Glutamatergic neuron (in vitro differentiated cells): Measurements from ENCODE around the gene RHOBTB3. TPM values are rescaled to one million over a fixed set of nuclear protein-coding genes. Genes with fewer than 3 reads are reported as not detected.

Source experiments
- DNase-seq: peaks from one replicate; pipeline ENCODE4 v3.0.0; 2022
- H3K27ac Mint-ChIP-seq: one replicate; pipeline ENCODE4 v1.8.0; 2020; ENCODE audit warnings: mild to moderate bottlenecking, mixed read lengths, inconsistent platforms; ENCODE audit not compliant: unreplicated experiment
- H3K27me3 Mint-ChIP-seq: one replicate; pipeline ENCODE4 v1.8.0; 2020; ENCODE audit warnings: mild to moderate bottlenecking, moderate library complexity, mixed read lengths, inconsistent platforms; ENCODE audit not compliant: unreplicated experiment
- H3K36me3 Mint-ChIP-seq: one replicate; pipeline ENCODE4 v1.8.0; 2020; ENCODE audit warnings: mild to moderate bottlenecking, mixed read lengths, inconsistent platforms; ENCODE audit not compliant: unreplicated experiment
- H3K4me1 Mint-ChIP-seq: one replicate; pipeline ENCODE4 v1.8.0; 2020; ENCODE audit warnings: mild to moderate bottlenecking, low read depth, mixed read lengths, inconsistent platforms; ENCODE audit not compliant: unreplicated experiment
- H3K4me3 Mint-ChIP-seq: one replicate; pipeline ENCODE4 v1.8.0; 2020; ENCODE audit warnings: mild to moderate bottlenecking, mixed read lengths, inconsistent platforms; ENCODE audit not compliant: unreplicated experiment
- H3K9me3 Mint-ChIP-seq: one replicate; pipeline ENCODE4 v1.8.0; 2020; ENCODE audit warnings: mild to moderate bottlenecking, moderate library complexity, mixed read lengths, inconsistent platforms; ENCODE audit not compliant: unreplicated experiment
- CTCF ChIP-seq: fragments of 200-600 bp; sonication (generic); IDR thresholded peaks from one replicate; pipeline ENCODE4 v1.5.0; 2021; ENCODE audit not compliant: partially characterized antibody, unreplicated experiment
- total RNA-seq: library from RNA; stranded (reverse); fragmentation: NEBNext Ultra II Directional; extraction: Animal tissue kit (Norgen Biotek cat#: 25700); gene quantifications from one replicate; pipeline ENCODE4 v1.2.1, GENCODE V29; 2021; ENCODE audit not compliant: unreplicated experiment

The RHOBTB3 gene
- total RNA-seq, 1 donor from 2014 or later: 39.0 TPM

- H3K27ac Mint-ChIP-seq: no peak overlapping the region
- peaks cover 3% of the 10 kb centered on the region for H3K27me3 Mint-ChIP-seq
- H3K9me3 Mint-ChIP-seq: peaks cover 3% of the 10 kb centered on the region
- no peak for TF ChIP-seq CTCF
- H3K4me3 Mint-ChIP-seq: no peak overlapping the region
- DNase-seq: no peak
- peaks cover 2% of the 10 kb centered on the region for H3K4me1 Mint-ChIP-seq
- peaks cover 7% of the 10 kb centered on the region for H3K36me3 Mint-ChIP-seq
These were observed 106.4 kb downstream of the RHOBTB3 start for GRCh38 chr5:95837492-95837891.

- TF ChIP-seq CTCF: no peak
- Mint-ChIP-seq H3K4me3 (no peak overlapping the region), H3K36me3 (peaks cover 10% of the 10 kb centered on the region), H3K9me3 (peaks cover 3% of the 10 kb centered on the region), H3K27me3 (peaks cover 3% of the 10 kb centered on the region), H3K27ac (no peak overlapping the region), H3K4me1 (peaks cover 2% of the 10 kb centered on the region)
- DNase-seq: no peak
These were observed 106.9 kb downstream of the RHOBTB3 start for GRCh38 chr5:95838001-95838520.

DNA sequence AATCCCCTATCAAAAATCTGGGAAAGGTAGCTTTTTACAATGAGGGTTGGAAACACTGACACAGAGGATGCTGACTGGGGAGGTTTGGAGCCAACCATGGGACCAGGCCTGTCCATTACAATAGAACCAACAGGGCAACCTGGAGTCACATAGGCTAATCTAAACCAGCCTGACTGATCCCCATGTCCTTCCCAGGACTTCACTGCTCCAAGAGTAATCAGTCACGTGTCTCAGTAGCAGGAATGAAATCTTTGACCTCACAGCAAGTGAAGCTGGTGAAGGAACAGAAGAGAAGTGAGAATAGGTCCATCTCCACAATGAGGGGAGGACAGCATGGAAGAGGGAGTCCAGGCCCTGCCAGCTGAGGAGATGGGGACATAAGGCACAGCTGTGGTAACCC is 107.4 kb downstream of the RHOBTB3 start:
- Mint-ChIP-seq H3K36me3 (peaks cover 10% of the 10 kb centered on the region), H3K27ac (no peak overlapping the region), H3K4me1 (peaks cover 2% of the 10 kb centered on the region), H3K4me3 (no peak overlapping the region), H3K9me3 (peaks cover 3% of the 10 kb centered on the region), H3K27me3 (peaks cover 3% of the 10 kb centered on the region)
- no peak for TF ChIP-seq CTCF
- DNase-seq: no peak

- Mint-ChIP-seq H3K27me3 (peaks cover 3% of the 10 kb centered on the region), H3K36me3 (peaks cover 10% of the 10 kb centered on the region), H3K4me1 (no peaks in the 10 kb centered on the region), H3K9me3 (peaks cover 3% of the 10 kb centered on the region), H3K27ac (no peak overlapping the region), H3K4me3 (no peak overlapping the region)
- DNase-seq: no peak
- TF ChIP-seq CTCF: no peak
These were observed 108.5 kb downstream of the RHOBTB3 start for GRCh38 chr5:95839658-95840057.

- no peak overlapping the region for H3K27ac Mint-ChIP-seq
- H3K9me3 Mint-ChIP-seq: peaks cover 3% of the 10 kb centered on the region
- H3K4me3 Mint-ChIP-seq: no peak overlapping the region
- peaks cover 10% of the 10 kb centered on the region for H3K36me3 Mint-ChIP-seq
- H3K4me1 Mint-ChIP-seq: no peaks in the 10 kb centered on the region
- DNase-seq: no peak
- peaks cover 3% of the 10 kb centered on the region for H3K27me3 Mint-ChIP-seq
- TF ChIP-seq CTCF: no peak
These were observed 110.0 kb downstream of the RHOBTB3 start for GRCh38 chr5:95840956-95841705.
